ENCODE measurements around the gene POC1B. TPM values are rescaled to one million over a fixed set of nuclear protein-coding genes. Genes with fewer than 3 reads are reported as not detected.

The POC1B gene
- total RNA-seq, 4 donors from 2014 or later, result 24.3 to 42.9 (median 31.1) TPM

DNA sequence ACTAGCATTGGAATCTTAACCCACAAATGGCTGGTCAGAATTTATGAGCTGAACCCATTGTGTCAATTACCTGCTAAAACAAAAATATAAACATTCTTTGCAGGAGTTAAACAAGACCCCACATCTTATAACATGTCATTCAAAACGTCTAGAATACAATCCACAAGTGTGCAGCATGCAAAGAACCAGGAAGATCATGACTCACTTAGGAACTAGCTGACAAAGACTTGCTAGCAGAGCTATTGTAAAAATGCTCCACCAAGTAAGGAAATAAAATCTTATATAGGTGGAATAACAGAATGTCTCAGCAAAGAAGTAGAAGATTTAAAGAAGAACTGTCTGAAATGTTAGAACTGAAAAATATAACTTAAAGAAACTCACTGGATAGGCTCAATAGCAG, 26.5 kb upstream of the POC1B start:
- no peak for DNase-seq
- Histone ChIP-seq H3K27ac (no peak overlapping the region), H3K27me3 (no peaks in the 10 kb centered on the region), H3K4me1 (no peaks in the 10 kb centered on the region), H3K36me3 (no peaks in the 10 kb centered on the region), H3K9me3 (no peaks in the 10 kb centered on the region), H3K4me3 (no peak overlapping the region)
- TF ChIP-seq, protein P1, sequence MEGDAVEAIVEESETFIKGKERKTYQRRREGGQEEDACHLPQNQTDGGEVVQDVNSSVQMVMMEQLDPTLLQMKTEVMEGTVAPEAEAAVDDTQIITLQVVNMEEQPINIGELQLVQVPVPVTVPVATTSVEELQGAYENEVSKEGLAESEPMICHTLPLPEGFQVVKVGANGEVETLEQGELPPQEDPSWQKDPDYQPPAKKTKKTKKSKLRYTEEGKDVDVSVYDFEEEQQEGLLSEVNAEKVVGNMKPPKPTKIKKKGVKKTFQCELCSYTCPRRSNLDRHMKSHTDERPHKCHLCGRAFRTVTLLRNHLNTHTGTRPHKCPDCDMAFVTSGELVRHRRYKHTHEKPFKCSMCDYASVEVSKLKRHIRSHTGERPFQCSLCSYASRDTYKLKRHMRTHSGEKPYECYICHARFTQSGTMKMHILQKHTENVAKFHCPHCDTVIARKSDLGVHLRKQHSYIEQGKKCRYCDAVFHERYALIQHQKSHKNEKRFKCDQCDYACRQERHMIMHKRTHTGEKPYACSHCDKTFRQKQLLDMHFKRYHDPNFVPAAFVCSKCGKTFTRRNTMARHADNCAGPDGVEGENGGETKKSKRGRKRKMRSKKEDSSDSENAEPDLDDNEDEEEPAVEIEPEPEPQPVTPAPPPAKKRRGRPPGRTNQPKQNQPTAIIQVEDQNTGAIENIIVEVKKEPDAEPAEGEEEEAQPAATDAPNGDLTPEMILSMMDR (IDR thresholded peaks at IDR 0.05), result no peak

DNA sequence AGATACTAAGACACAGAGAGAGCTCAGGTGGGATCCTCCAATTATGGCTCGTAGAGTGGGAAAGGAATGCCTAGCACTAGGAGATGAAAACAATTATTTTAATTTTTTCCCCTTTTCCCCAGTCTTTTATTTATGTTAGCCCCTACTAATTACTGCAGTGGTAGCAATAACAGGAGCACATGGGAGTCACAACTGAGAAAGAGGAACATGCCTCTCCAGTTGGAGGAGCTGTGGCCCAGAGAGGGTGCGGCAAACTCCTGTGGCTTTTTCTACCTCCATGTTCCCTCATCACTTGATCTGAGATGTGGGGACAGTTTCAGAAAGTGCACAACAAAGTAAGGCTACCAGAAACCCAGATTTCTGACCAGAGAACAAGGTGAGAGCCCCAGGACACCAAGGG, 25.9 kb upstream of the POC1B start:
- no peaks in the 10 kb centered on the region for H3K4me1 ChIP-seq
- H3K27ac ChIP-seq, result no peak overlapping the region
- H3K36me3 ChIP-seq, result no peaks in the 10 kb centered on the region
- DNase-seq, result no peak
- H3K4me3 ChIP-seq, result no peak overlapping the region
- TF ChIP-seq, protein P1 (IDR thresholded peaks at IDR 0.05), result no peak
- TF ChIP-seq POLR2A (IDR thresholded peaks at IDR 0.05), result no peak
- H3K9me3 ChIP-seq, result no peaks in the 10 kb centered on the region
- no peaks in the 10 kb centered on the region for H3K27me3 ChIP-seq

DNA sequence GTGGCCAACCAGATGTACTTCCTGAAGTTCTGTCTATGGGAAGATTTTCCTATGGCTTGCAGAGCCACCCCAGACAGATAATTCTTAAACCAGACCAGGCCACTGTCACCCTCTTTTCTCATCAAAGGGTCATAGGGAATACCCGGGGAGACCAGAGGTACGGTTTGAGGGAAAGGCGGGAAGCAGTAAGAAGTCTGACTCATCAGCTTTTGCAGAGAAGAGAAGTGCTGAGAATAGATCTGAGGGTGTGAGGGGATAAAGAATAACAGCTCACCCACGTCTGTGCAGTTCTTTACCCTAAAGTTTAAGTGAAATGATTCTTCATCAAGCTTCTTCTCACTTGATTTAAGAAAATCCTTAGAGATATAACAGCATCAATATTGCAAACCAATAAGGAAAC, 21.3 kb upstream of the POC1B start:
- Histone ChIP-seq H3K27me3 (no peaks in the 10 kb centered on the region), H3K36me3 (no peaks in the 10 kb centered on the region), H3K9me3 (no peaks in the 10 kb centered on the region), H3K4me3 (no peak overlapping the region), H3K4me1 (peaks cover 0 to 10% (median 0%) of the 10 kb centered on the region in 4 donors), H3K27ac (no peak overlapping the region)
- no peak for DNase-seq
- TF ChIP-seq, protein P1 (IDR thresholded peaks at IDR 0.05), result no peak
- no peak for TF ChIP-seq POLR2A (IDR thresholded peaks at IDR 0.05)

DNA sequence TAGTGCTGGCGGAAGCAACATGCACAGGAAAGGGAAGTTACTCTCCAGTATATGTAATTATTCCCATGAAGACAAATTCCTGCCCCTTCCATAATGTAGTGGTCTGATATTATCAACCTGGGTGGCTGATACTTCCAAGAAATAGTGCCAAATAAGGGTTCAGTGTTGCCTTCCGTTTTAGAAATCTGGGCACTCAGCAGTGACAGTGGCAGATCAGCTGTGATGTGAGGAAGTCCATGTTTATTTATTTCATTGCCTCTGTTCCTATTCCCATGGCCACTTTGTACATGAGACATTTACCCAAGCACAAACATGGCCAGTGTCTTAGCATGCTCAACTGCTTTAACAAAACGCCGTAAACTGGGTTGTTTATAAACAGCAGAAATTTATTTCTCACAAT, 20.3 kb upstream of the POC1B start:
- H3K4me3 ChIP-seq, result no peak overlapping the region
- H3K27me3 ChIP-seq, result no peaks in the 10 kb centered on the region
- DNase-seq, result no peak
- no peaks in the 10 kb centered on the region for H3K9me3 ChIP-seq
- H3K36me3 ChIP-seq, result no peaks in the 10 kb centered on the region
- H3K27ac ChIP-seq, result no peak overlapping the region
- TF ChIP-seq POLR2A (IDR thresholded peaks at IDR 0.05), result no peak
- H3K4me1 ChIP-seq, result peaks cover 0 to 10% (median 0%) of the 10 kb centered on the region in 4 donors

DNA sequence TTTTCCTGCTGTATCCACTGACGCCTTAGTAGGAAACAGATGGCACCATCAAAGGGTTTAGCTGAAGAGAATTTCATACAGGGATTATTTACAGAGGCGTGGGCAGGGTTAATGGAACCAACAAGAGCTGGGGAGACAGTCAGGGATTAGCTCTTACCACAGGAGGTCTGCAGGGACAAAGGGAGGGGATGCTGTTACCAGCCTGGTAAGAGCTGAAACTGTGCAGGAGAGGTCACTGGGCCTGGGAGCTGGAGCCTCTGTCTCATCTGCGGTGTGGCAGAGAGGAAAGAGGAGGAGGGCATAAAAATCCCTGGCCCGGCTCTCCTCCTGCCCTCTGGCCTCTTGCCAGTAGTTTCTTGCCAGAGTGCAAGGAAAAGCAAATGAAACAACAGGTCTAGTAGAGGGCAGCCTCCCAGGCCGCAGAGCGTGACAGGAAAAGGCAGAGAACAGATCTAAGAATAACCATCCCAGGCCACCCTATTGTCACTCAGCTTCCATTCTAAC, 18.9 kb upstream of the POC1B start:
- Histone ChIP-seq H3K27me3 (no peaks in the 10 kb centered on the region), H3K9me3 (no peaks in the 10 kb centered on the region), H3K36me3 (no peaks in the 10 kb centered on the region), H3K27ac (no peak overlapping the region), H3K4me3 (no peak overlapping the region), H3K4me1 (peaks cover 0 to 10% (median 0%) of the 10 kb centered on the region in 4 donors)
- TF ChIP-seq, protein P1 (IDR thresholded peaks at IDR 0.05), result no peak
- DNase-seq, result peak in 2 of 3 donors; percentile 52

DNA sequence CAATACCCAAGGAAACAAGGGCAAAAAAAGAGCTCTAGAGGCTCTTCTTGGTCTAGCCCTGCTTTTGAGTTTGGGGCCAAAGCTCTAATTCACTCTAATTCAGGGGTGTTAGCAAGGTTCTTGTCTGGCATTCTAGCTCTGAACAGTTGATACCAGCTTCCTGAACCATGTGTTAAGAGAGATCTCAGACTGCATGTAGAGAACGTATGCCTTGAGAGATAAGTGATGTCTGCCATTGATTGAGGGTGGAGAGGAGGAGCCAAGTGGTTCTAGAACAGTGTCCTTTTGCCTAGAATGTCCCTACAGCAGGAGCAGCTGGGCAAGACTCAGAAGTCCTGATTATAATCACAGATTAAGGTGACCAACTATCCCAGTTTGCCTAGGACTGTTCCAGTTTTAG, 18.2 kb upstream of the POC1B start:
- Histone ChIP-seq H3K9me3 (no peaks in the 10 kb centered on the region), H3K36me3 (no peaks in the 10 kb centered on the region), H3K27me3 (no peaks in the 10 kb centered on the region), H3K4me3 (no peak overlapping the region), H3K4me1 (peaks cover 0 to 10% (median 0%) of the 10 kb centered on the region in 4 donors), H3K27ac (no peak overlapping the region)
- DNase-seq, result no peak
- TF ChIP-seq, protein P1 (IDR thresholded peaks at IDR 0.05), result no peak
- TF ChIP-seq POLR2A (IDR thresholded peaks at IDR 0.05), result no peak

Data from Peyer's patch (tissue), 4 donors.